Measurements from ENCODE around the gene C7orf25.

DNA sequence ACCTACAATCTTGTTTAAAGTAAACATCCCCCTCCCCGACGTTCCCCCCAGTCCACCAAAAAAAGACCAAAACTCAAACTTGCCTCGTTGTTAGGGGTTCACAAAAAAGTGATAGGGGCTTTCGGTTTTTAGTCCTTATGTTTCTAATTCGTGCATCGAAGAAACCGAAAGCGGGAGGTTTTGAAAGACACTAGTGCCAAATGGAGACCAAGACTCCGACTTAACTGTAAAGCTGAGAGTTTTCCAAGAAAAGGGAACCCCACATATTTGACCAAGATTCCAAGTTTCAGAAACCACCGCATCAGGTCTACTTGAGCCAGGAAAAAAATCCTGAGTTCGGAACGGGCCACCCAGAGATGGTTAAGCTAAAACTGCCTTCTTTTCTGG, 19.6 kb upstream of the C7orf25 start:
- no peak for TF ChIP-seq SUZ12 (IDR thresholded peaks at IDR 0.05; ENCODE audit: extremely low read depth, insufficient read depth, insufficient read length)
- no peak for TF ChIP-seq YY1 (IDR thresholded peaks at IDR 0.05; ENCODE audit: insufficient read depth, insufficient read length)
